GM10248 (cell line): ENCODE data around the gene KLF2.

Source experiments
- CTCF ChIA-PET: fragments of 300-600 bp; sonication (Branson Sonifier 250); formaldehyde crosslinking; extraction: SDS; loops from one replicate; lab custom pipeline; 2021; ENCODE audit warnings: antibody characterized with exemption; lab: Yijun Ruan, JAX
- POLR2A ChIA-PET: fragments of 350-650 bp; sonication (Branson Sonifier 250); formaldehyde crosslinking; extraction: SDS; loops from one replicate; lab custom pipeline; 2020; ENCODE audit warnings: antibody characterized with exemption; lab: Yijun Ruan, JAX
- DNase-seq: peaks from one replicate; pipeline ENCODE4 v3.0.0; 2012; ENCODE audit errors: extremely low spot score
- TF ChIP-seq, protein P1 (sequence below): IDR thresholded peaks from 2 replicates; pipeline ENCODE4 v1.5.1; 2012; ENCODE audit warnings: mild to moderate bottlenecking, low read depth; ENCODE audit errors: extremely low read depth, missing control alignments, control extremely low read depth

KLF2 gene

GRCh38 chr19:16306728-16307402 lies 17.8 kb upstream of the KLF2 start:
- CTCF ChIA-PET, result no interaction called here
- TF ChIP-seq, protein P1, sequence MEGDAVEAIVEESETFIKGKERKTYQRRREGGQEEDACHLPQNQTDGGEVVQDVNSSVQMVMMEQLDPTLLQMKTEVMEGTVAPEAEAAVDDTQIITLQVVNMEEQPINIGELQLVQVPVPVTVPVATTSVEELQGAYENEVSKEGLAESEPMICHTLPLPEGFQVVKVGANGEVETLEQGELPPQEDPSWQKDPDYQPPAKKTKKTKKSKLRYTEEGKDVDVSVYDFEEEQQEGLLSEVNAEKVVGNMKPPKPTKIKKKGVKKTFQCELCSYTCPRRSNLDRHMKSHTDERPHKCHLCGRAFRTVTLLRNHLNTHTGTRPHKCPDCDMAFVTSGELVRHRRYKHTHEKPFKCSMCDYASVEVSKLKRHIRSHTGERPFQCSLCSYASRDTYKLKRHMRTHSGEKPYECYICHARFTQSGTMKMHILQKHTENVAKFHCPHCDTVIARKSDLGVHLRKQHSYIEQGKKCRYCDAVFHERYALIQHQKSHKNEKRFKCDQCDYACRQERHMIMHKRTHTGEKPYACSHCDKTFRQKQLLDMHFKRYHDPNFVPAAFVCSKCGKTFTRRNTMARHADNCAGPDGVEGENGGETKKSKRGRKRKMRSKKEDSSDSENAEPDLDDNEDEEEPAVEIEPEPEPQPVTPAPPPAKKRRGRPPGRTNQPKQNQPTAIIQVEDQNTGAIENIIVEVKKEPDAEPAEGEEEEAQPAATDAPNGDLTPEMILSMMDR, result no peak
- POLR2A ChIA-PET, result no interaction called here
- DNase-seq, result no peak

- DNase-seq, result no peak
- CTCF ChIA-PET, result no interaction called here
- TF ChIP-seq, protein P1, result no peak
- POLR2A ChIA-PET, result no interaction called here
These were observed 16.5 kb upstream of the KLF2 start for GRCh38 chr19:16308081-16308480.

DNA sequence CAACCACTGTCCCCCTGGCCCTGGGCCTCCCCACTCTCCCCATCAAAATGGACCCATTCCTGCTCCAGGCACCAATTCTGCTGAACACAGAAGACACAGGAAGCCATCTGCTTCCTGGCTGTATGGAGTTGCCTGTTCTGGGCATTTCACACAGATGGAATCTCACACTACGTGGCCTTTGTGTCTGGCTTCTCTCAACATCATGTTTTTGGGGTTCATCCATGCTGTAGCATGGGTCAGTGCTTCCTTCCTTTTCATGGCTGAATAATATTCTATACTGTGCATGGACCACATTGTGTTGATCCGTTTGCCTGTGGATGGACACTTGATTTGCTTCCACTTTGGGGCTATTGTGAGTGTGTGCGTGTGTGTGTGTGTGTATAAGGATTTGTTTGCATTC lies 15.0 kb upstream of the KLF2 start:
- CTCF ChIA-PET, result no interaction called here
- TF ChIP-seq, protein P1, result no peak
- POLR2A ChIA-PET, result no interaction called here
- DNase-seq, result no peak

- ChIA-PET CTCF (no interaction called here), POLR2A (interaction anchor here (1.3 kb wide), 1 partner anchor 9 kb away, joined by 3 read pairs; the partner anchor contains the start of gene KLF2)
- no peak for DNase-seq
- TF ChIP-seq, protein P1, result no peak
These were observed 8.7 kb upstream of the KLF2 start for GRCh38 chr19:16315825-16316505.

GRCh38 chr19:16316506-16316882 lies 8.1 kb upstream of the KLF2 start:
- TF ChIP-seq, protein P1, result no peak
- POLR2A ChIA-PET, result interaction anchor here (1.3 kb wide), 1 partner anchor 8 kb away, joined by 3 read pairs; the partner anchor contains the start of gene KLF2
- CTCF ChIA-PET, result no interaction called here
- DNase-seq, result no peak

DNA sequence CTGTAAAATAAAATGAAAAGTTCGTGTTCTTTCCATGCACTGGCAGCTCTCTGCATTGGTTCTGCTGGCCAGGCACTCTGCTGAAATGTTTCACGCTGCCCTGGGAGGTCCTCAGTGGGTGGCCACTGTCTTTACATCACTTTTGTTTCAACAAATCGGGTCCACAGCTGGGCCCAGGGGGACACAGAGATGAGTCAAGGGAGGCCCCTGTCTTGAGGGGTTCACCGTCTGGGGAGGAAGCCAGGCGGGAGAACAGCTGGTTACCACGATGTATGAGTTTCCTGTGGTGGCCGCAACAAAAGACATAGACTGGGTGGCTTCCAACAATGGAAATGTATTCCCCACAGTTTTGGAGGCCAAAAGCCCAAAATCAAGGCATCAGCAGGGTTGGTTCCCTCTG lies 5.1 kb upstream of the KLF2 start:
- ChIA-PET POLR2A (no interaction called here), CTCF (no interaction called here)
- TF ChIP-seq, protein P1, result no peak
- no peak for DNase-seq
